GM18508 (cell line): ENCODE results near the gene ZNF106.

Source experiments
- ATAC-seq: cut with Tn5 transposase; IDR thresholded peaks from one replicate; pipeline ENCODE4 v1.9.1; 2021; ENCODE audit warnings: moderate number of reproducible peaks; ENCODE audit not compliant: insufficient read depth, unreplicated experiment

ZNF106 gene

GRCh38 chr15:42374810-42375209 is 116.1 kb downstream of the ZNF106 start:
- no peak for ATAC-seq

- ATAC-seq = no peak
Measured at GRCh38 chr15:42373936-42374335, 117.0 kb downstream of the ZNF106 start.

GRCh38 chr15:42373274-42373673 is 117.7 kb downstream of the ZNF106 start:
- no peak for ATAC-seq

GRCh38 chr15:42371096-42371495 is 119.8 kb downstream of the ZNF106 start:
- ATAC-seq = no peak

- ATAC-seq = no peak
Measured at GRCh38 chr15:42368096-42368495, 122.8 kb downstream of the ZNF106 start.

- no peak for ATAC-seq
Measured at GRCh38 chr15:42367041-42367440, 123.9 kb downstream of the ZNF106 start.

- ATAC-seq = no peak
Measured at GRCh38 chr15:42365921-42366550, 124.9 kb downstream of the ZNF106 start.

GRCh38 chr15:42364529-42364928 is 126.4 kb downstream of the ZNF106 start:
- ATAC-seq = no peak

- ATAC-seq = no peak
Measured at GRCh38 chr15:42363942-42364341, 127.0 kb downstream of the ZNF106 start.

GRCh38 chr15:42363487-42363886 is 127.5 kb downstream of the ZNF106 start:
- ATAC-seq = no peak
